Thymus (tissue), 14 donors: Measurements from ENCODE around the gene ITGA5. TPM values are rescaled to one million over a fixed set of nuclear protein-coding genes. Genes with fewer than 3 reads are reported as not detected.
A peak's percentile ranks its signal among the peaks of the same experiment; 100 is the strongest.

Source experiments
- DNase-seq, 9 donors: peaks; one replicate each; pipeline ENCODE4 v3.0.0-alpha.2; 2013; ENCODE audit warnings: low spot score in 9 of 9, low read depth in 6 of 9, missing footprints in 1 of 9
- H3K27ac ChIP-seq, 2 donors: one replicate each; pipeline ENCODE4 v1.5.1; 2013; ENCODE audit warnings: control low read depth in 1 of 2, low read depth in 1 of 2, low read length in 1 of 2, mild to moderate bottlenecking in 1 of 2, moderate library complexity in 1 of 2
- H3K27me3 ChIP-seq, 2 donors: one replicate each; pipeline ENCODE4 v1.5.1; 2013; ENCODE audit warnings: low read length in 1 of 2; ENCODE audit not compliant: control insufficient read depth in 2 of 2, insufficient read depth in 1 of 2
- H3K36me3 ChIP-seq, 2 donors: one replicate each; pipeline ENCODE4 v1.5.1; 2013; ENCODE audit warnings: low read length in 1 of 2, mild to moderate bottlenecking in 1 of 2, moderate library complexity in 1 of 2; ENCODE audit not compliant: control insufficient read depth in 2 of 2, insufficient read depth in 2 of 2
- H3K4me1 ChIP-seq, 2 donors: one replicate each; pipeline ENCODE4 v1.5.1; 2013; ENCODE audit warnings: low read length in 2 of 2; ENCODE audit not compliant: control insufficient read depth in 2 of 2, insufficient read depth in 2 of 2
- H3K4me3 ChIP-seq, 2 donors: one replicate each; pipeline ENCODE4 v1.5.1; 2013; ENCODE audit warnings: low read length in 2 of 2, control low read depth in 1 of 2, mild to moderate bottlenecking in 1 of 2
- H3K9me3 ChIP-seq, 2 donors: one replicate each; pipeline ENCODE4 v1.5.1; 2013; ENCODE audit warnings: low read length in 1 of 2, mild to moderate bottlenecking in 1 of 2; ENCODE audit not compliant: control insufficient read depth in 2 of 2, insufficient read depth in 1 of 2
- WGBS: extraction: QIAGEN DNeasy Blood & Tissue Kit; methylation state at CpG from one replicate; pipeline ENCODE4 v1.1.7; 2013; 5-methylcytosine and 5-hydroxymethylcytosine counted together
- long read RNA-seq, 10 donors: transcript quantifications; one replicate each; lab custom pipeline, GENCODE V29; 2026
- polyA plus RNA-seq: library from polyadenylated mRNA; stranded (reverse); fragments of 200-250 nt; gene quantifications from one replicate; pipeline ENCODE4 v1.2.3, GENCODE V29; 2013
- total RNA-seq: library from RNA; stranded (reverse); fragments of 120-200 nt; gene quantifications from one replicate; pipeline ENCODE4 v1.2.4, GENCODE V29; 2013
- donor health status: healthy.

ITGA5 gene
- 16.7 TPM for total RNA-seq
- polyA plus RNA-seq: 25.0 TPM
- long read RNA-seq, donor 1: 0 reads
- long read RNA-seq, donor 2: 0 reads
- long read RNA-seq, donor 3, full-length matches to known transcripts: 1 of 1 reads
- long read RNA-seq, donor 3, partial matches to known transcripts: 0 of 1 reads
- long read RNA-seq, donor 3, other reads (novel, unspliced or antisense): 0 of 1 reads
- long read RNA-seq, donor 4, partial matches to known transcripts: 0 of 1 reads
- long read RNA-seq, donor 4, other reads (novel, unspliced or antisense): 0 of 1 reads
- long read RNA-seq, donor 5, full-length matches to known transcripts: 3 of 17 reads
- long read RNA-seq, donor 5, partial matches to known transcripts: 14 of 17 reads
- long read RNA-seq, donor 5, other reads (novel, unspliced or antisense): 0 of 17 reads
- long read RNA-seq, donor 6, full-length matches to known transcripts: 2 of 2 reads
- long read RNA-seq, donor 6, partial matches to known transcripts: 0 of 2 reads
- long read RNA-seq, donor 6, other reads (novel, unspliced or antisense): 0 of 2 reads
- long read RNA-seq, donor 7, full-length matches to known transcripts: 1 of 1 reads
- long read RNA-seq, donor 7, partial matches to known transcripts: 0 of 1 reads
- long read RNA-seq, donor 7, other reads (novel, unspliced or antisense): 0 of 1 reads
- long read RNA-seq, donor 8, partial matches to known transcripts: 0 of 1 reads
- long read RNA-seq, donor 8, other reads (novel, unspliced or antisense): 0 of 1 reads
- long read RNA-seq, donor 9: 0 reads
- long read RNA-seq, donor 10: 0 reads

DNA sequence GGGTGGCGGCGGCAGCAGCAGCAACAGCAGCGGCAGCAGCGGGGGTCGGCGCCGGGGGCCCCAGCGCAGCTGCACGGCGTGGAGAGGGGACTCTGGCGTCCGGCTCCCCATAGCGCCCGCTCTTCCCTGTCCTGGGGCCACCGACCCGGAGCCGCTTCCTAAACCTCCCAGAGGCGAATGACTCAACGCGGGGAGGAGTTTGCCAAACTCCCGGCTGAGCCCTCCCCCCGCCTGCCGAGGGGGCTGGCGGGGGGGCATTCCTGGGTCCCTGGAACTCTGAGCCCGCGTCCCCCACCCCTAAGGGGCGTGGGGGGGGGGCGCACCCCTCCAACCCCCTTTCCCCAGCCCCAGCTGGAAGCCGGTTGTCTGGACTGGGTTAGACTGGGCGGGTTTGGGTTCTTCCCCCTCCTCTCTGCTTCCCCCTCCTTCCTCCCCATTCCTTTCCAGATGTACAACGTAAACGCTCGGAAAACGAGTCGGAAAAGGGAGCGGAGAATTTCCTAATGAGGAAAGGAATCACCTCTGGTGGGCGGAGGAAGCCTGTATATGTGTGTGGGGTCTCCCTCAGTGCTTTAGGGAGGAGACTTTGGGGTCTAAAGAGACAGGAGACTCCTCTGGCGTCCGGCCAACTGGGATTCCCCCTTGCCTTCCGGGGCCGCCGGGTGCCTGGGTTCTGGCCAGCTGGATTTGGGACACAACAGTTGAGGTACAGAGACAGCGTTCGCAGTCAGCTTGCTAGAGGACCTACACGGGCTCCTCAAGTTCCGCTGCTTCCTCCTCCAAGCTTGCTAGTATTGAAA is at the start of gene ITGA5:
TSS of gene ITGA5 (minus strand) at position 179 of the 800 bp plus-strand sequence. CDS start at position 111, 68 bp downstream.
- Histone ChIP-seq H3K9me3 (no peaks in the 10 kb centered on the region), H3K36me3 (peaks cover 0 to 3% of the 10 kb centered on the region in 2 donors), H3K4me3 (peak within 1 kb of the TSS; percentile 81 to 88), H3K4me1 (peaks cover 39 to 56% of the 10 kb centered on the region in 2 donors), H3K27ac (peak within 1 kb of the TSS; percentile 61 to 86), H3K27me3 (peaks cover 0 to 14% of the 10 kb centered on the region in 2 donors)
- 7% methylated on average over 46 of the region's 46 CpGs for WGBS
- peak in 1 of 9 donors; percentile 41 for DNase-seq

DNA sequence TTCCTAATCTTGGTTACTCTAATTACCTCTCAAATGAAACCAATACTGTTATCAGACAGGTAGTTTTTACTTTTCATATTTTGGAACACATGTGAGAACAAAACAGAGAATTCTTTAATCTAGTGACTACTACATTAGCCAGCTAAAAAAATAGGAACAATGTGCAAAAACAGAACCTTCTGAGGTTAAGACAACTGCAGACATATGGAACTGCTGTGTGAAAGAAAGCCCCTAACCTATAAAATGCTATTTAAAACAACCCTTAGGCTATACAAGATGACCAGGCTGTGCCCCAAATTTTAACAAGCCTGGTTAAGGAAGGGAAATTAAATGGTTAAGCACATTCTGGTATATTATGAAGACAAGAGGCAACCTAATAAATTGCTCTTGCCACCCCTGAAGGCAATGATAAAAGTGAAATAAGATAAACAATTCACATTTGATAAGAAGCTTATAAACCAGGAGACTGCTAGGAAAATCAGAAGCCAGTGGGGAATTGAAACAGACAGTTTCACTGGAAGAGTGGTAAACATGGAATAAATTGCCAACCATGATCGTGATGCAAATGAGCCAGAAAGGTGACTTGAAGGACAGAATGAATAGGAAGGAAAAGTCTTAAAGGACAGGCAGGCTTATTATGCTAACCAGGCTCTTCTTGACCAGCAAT is 46.9 kb upstream of the ITGA5 start:
- 90% methylated on average over 1 of the region's 1 CpG for WGBS
- H3K36me3 ChIP-seq: no peaks in the 10 kb centered on the region
- DNase-seq: no peak
- H3K9me3 ChIP-seq: no peaks in the 10 kb centered on the region
- H3K4me1 ChIP-seq: no peaks in the 10 kb centered on the region
- peaks cover 0 to 4% of the 10 kb centered on the region in 2 donors for H3K27me3 ChIP-seq
- no peak overlapping the region for H3K4me3 ChIP-seq
- H3K27ac ChIP-seq: no peak overlapping the region

DNA sequence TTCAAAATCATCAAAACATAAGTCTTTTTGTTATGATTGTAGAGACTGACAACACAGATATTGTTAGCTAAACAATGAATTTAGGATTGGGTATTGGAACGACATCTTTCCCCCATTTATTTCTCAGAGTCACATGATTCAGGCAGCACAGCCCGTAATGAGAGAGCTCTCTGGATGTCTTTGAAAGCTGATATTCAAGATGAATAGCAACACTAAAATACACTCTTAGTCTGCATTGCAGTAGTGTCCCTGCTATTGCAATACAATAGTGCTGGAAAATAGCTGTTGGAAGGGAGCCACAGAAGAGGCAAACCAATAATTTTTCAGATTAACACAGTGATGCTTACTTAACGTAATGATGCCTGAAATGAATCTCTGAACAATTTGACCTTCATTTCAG is 44.4 kb upstream of the ITGA5 start:
- Histone ChIP-seq H3K27ac (no peak overlapping the region), H3K36me3 (no peaks in the 10 kb centered on the region), H3K27me3 (peaks cover 0 to 4% of the 10 kb centered on the region in 2 donors), H3K9me3 (no peaks in the 10 kb centered on the region), H3K4me1 (no peaks in the 10 kb centered on the region), H3K4me3 (no peak overlapping the region)
- 92% methylated on average over 3 of the region's 3 CpGs for WGBS
- no peak for DNase-seq

DNA sequence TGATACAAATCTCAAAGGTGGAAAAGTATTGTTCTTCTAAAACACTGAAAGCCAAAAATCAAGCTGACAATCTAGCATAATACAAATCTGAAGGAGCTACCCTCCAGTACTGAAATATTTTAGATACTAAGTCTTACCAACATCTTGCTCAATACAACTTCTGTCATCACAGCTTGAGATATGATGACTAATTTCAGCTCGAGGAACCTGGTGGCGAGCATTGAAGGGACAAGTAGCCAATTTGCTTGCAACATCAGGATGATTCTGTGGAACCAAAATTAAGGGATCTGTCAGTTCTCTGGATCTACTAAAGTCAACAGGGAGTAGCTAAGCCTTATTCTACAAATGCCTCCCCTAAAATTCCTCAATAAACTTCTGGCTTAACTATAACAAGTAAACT is 44.0 kb upstream of the ITGA5 start:
- no peak for DNase-seq

DNA sequence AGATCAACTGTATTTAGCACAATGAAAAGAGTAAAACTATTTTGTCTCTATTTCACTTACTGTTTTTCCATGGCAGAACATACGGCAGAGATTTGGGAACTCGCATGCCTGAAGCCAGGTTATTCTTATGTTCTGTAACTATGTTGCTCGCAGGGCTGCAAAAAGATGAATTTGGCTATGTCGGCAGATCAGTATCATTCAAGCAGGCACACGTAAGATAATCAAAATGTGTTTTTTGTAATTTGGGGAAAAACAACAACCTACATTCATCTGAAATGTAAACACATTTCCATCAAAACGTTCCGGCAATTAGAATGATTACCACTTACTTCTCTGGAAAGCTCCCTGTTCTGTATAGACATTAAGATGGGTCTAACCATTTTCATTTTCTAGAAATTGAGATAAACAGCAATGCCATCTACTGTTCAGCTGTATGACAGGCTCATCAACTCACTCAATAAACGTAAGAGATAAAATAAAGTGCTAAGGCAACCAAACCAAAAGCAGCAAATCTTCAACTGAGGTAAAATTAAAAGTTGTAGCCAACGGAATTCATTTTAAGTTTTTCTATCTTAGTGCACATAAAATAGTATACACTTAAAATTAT is 41.4 kb upstream of the ITGA5 start:
- no peak overlapping the region for H3K27ac ChIP-seq
- H3K4me1 ChIP-seq: no peaks in the 10 kb centered on the region
- H3K9me3 ChIP-seq: no peaks in the 10 kb centered on the region
- DNase-seq: no peak
- no peaks in the 10 kb centered on the region for H3K36me3 ChIP-seq
- no peak overlapping the region for H3K4me3 ChIP-seq
- 90% methylated on average over 9 of the region's 9 CpGs for WGBS
- peaks cover 0 to 4% of the 10 kb centered on the region in 2 donors for H3K27me3 ChIP-seq

More for the DNA sequence above, 44.0 kb upstream of the ITGA5 start:
- Histone ChIP-seq H3K27ac (no peak overlapping the region), H3K4me3 (no peak overlapping the region), H3K4me1 (no peaks in the 10 kb centered on the region), H3K9me3 (no peaks in the 10 kb centered on the region), H3K36me3 (no peaks in the 10 kb centered on the region), H3K27me3 (peaks cover 0 to 4% of the 10 kb centered on the region in 2 donors)
- 96% methylated on average over 2 of the region's 2 CpGs for WGBS

DNA sequence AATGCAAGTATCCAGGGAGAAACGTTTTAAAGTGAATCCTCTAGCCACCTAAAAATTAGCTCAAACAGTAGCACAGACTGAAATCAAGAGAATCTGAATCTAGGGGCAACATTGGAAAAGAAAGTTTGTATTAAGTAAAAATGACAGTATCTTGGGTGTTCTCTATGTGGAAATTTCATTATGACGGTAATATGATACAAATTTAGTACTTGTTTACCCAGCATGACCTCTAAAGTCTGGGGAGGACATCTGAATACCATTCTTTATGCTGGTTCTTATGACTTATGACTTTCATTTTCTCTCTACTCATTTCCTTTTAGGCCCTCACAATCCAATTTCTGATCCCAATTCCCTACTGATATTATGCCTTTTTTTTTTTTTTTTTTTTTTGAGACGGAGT is 40.3 kb upstream of the ITGA5 start:
- 89% methylated on average over 2 of the region's 3 CpGs for WGBS
- Histone ChIP-seq H3K9me3 (no peaks in the 10 kb centered on the region), H3K36me3 (no peaks in the 10 kb centered on the region), H3K27me3 (peaks cover 0 to 4% of the 10 kb centered on the region in 2 donors), H3K27ac (no peak overlapping the region), H3K4me3 (no peak overlapping the region), H3K4me1 (no peaks in the 10 kb centered on the region)
- DNase-seq: no peak

DNA sequence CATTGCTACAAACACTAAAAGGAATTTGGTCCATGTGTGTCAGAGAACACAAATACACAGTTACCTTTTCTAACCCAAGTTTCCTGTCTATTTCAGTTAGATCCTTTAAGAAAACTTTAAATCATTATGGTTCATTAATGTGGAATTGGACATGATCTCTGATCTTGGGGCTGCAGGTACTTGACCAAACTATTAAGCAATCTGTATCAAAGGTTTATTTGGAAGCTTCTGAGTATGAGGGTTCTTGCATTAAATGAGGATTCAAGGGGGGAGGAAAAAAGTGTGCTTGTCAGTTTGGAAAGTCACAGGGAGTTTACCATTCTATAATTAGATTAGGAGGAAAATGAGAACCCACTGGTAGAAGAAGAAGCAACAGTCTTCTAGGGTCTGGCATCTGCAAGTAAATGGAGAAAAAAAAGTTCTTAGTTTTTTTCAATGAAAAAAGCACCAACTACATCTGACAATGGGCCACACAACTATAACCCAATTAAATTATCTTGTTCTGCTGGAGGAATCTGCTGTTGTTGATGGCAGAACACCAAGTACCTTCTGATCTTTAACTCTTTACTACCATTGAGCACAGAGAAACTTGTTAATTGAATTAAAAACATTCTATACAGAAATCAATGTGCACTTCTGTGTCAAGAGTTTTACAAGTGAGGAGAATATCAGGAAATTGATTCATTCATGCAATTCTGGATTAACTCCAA is 36.8 kb upstream of the ITGA5 start:
- H3K4me1 ChIP-seq: no peaks in the 10 kb centered on the region
- DNase-seq: no peak
- no peak overlapping the region for H3K27ac ChIP-seq
- no peaks in the 10 kb centered on the region for H3K27me3 ChIP-seq
- no peaks in the 10 kb centered on the region for H3K9me3 ChIP-seq
- no peak overlapping the region for H3K4me3 ChIP-seq
- no peaks in the 10 kb centered on the region for H3K36me3 ChIP-seq

DNA sequence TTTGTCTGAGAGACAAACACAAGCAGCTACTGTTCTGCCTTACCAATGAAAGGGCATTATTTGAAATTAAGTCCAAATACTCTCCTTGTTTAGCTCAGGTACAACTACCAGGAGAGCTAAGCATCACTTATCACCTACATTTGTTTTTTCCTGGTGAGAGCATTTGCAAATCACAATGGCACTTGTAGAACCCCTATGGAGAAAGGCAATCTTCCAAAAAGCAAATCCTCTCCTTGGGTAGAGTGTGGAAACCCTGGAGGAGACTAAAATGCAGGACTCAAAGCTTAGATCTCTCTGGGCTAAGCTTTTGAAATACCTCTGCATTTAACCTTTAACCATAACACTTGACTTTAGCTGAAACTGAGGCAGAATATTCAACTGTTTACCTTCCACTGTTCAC is 33.6 kb upstream of the ITGA5 start:
- H3K4me1 ChIP-seq: no peaks in the 10 kb centered on the region
- no peaks in the 10 kb centered on the region for H3K36me3 ChIP-seq
- no peaks in the 10 kb centered on the region for H3K9me3 ChIP-seq
- no peak for DNase-seq
- no peaks in the 10 kb centered on the region for H3K27me3 ChIP-seq
- no peak overlapping the region for H3K4me3 ChIP-seq
- no peak overlapping the region for H3K27ac ChIP-seq
